IMR-90 (cell line): ENCODE measurements around the gene LRRC1.

Experiments used
- BHLHE40 ChIP-seq: fragments of 150-350 bp; IDR thresholded peaks from 2 replicates; pipeline ENCODE4 v1.6.1; 2016; ENCODE audit warnings: mild to moderate bottlenecking, low read depth, low read length
- CEBPB ChIP-seq: IDR thresholded peaks from 2 replicates; pipeline ENCODE4 v1.6.1; 2012; ENCODE audit warnings: low read depth, low read length, improper control_type of control experiment
- MAFK ChIP-seq: IDR thresholded peaks from 2 replicates; pipeline ENCODE4 v1.6.1; 2012; ENCODE audit warnings: low read depth, low read length, improper control_type of control experiment
- MAZ ChIP-seq: IDR thresholded peaks from 2 replicates; pipeline ENCODE4 v1.6.1; 2012; ENCODE audit warnings: low read depth, mild to moderate bottlenecking, low read length, improper control_type of control experiment, moderate library complexity, borderline replicate concordance
- POLR2A ChIP-seq: IDR thresholded peaks from 2 replicates; pipeline ENCODE4 v1.6.1; 2012; ENCODE audit warnings: mild to moderate bottlenecking, low read depth, low read length
- RAD21 ChIP-seq: IDR thresholded peaks from 2 replicates; pipeline ENCODE4 v1.6.1; 2012; ENCODE audit warnings: low read length, improper control_type of control experiment
- RCOR1 ChIP-seq: IDR thresholded peaks from 2 replicates; pipeline ENCODE4 v1.6.1; 2012; ENCODE audit warnings: mild to moderate bottlenecking, low read length, improper control_type of control experiment; ENCODE audit not compliant: insufficient replicate concordance
- RFX5 ChIP-seq: IDR thresholded peaks from 2 replicates; pipeline ENCODE4 v1.8.0; 2012; ENCODE audit warnings: low read depth, mild to moderate bottlenecking, low read length, moderate library complexity
- SMC3 ChIP-seq: fragments of 150-350 bp; IDR thresholded peaks from 2 replicates; pipeline ENCODE4 v1.6.1; 2016; ENCODE audit warnings: low read depth, mild to moderate bottlenecking, antibody characterized with exemption, low read length, moderate library complexity
- TF ChIP-seq, protein P1 (sequence below): conservative IDR thresholded peaks from 2 replicates; pipeline ENCODE4 v1.5.1; 2012; ENCODE audit warnings: mild to moderate bottlenecking, low read depth, low read length, improper control_type of control experiment
- TF ChIP-seq, protein P2 (sequence below): fragments of 150-350 bp; IDR thresholded peaks from 2 replicates; pipeline ENCODE4 v1.6.1; 2016; ENCODE audit warnings: low read depth, mild to moderate bottlenecking, low read length, moderate library complexity, borderline replicate concordance
- TF ChIP-seq, protein P3 (sequence below): fragments of 150-350 bp; IDR thresholded peaks from 2 replicates; pipeline ENCODE4 v1.6.1; 2017; ENCODE audit warnings: mild to moderate bottlenecking, antibody characterized with exemption, low read length, low read depth

DNA sequence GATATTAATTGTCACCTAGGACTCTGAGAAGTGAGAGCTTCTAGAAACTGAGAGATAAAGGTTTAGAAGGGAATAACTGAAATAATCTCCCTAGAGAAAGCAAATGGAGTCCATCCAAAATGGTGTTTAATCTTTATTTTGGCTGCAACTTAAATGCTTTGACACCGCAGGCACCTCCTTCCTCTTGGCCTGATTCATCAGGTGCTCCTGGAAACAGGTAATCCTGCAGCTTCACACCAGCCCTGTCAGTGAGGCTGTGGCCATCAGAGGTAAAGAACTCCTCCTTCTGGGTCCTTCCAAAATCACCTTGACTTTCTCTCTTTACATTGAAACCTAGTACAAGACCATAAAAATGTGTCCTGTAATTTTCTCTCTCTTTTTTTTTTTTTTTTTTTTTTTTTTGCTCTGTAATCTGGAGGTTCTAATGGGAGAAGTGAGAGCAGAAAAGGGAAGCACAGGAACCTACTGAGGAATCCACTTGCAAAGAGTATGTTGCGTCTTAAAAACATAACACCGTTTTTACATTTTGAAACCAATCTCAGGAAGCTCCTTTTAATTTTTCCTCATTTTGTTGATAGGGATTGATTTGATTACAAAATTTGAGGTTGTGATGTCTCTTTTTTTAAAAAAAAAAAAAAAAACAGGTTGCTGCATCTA, 124.2 kb downstream of the LRRC1 start:
- TF ChIP-seq RFX5 = no peak
- TF ChIP-seq, protein P1, sequence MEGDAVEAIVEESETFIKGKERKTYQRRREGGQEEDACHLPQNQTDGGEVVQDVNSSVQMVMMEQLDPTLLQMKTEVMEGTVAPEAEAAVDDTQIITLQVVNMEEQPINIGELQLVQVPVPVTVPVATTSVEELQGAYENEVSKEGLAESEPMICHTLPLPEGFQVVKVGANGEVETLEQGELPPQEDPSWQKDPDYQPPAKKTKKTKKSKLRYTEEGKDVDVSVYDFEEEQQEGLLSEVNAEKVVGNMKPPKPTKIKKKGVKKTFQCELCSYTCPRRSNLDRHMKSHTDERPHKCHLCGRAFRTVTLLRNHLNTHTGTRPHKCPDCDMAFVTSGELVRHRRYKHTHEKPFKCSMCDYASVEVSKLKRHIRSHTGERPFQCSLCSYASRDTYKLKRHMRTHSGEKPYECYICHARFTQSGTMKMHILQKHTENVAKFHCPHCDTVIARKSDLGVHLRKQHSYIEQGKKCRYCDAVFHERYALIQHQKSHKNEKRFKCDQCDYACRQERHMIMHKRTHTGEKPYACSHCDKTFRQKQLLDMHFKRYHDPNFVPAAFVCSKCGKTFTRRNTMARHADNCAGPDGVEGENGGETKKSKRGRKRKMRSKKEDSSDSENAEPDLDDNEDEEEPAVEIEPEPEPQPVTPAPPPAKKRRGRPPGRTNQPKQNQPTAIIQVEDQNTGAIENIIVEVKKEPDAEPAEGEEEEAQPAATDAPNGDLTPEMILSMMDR = no peak
- TF ChIP-seq, protein P2, sequence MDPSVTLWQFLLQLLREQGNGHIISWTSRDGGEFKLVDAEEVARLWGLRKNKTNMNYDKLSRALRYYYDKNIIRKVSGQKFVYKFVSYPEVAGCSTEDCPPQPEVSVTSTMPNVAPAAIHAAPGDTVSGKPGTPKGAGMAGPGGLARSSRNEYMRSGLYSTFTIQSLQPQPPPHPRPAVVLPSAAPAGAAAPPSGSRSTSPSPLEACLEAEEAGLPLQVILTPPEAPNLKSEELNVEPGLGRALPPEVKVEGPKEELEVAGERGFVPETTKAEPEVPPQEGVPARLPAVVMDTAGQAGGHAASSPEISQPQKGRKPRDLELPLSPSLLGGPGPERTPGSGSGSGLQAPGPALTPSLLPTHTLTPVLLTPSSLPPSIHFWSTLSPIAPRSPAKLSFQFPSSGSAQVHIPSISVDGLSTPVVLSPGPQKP = no peak
- no peak for TF ChIP-seq RCOR1
- no peak for TF ChIP-seq BHLHE40
- TF ChIP-seq POLR2A = no peak
- no peak for TF ChIP-seq SMC3
- TF ChIP-seq MAZ = no peak
- TF ChIP-seq, protein P3, sequence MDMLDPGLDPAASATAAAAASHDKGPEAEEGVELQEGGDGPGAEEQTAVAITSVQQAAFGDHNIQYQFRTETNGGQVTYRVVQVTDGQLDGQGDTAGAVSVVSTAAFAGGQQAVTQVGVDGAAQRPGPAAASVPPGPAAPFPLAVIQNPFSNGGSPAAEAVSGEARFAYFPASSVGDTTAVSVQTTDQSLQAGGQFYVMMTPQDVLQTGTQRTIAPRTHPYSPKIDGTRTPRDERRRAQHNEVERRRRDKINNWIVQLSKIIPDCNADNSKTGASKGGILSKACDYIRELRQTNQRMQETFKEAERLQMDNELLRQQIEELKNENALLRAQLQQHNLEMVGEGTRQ = no peak
- no peak for TF ChIP-seq RAD21
- no peak for TF ChIP-seq CEBPB
- TF ChIP-seq MAFK = no peak
